CD14-positive monocyte (primary cell): Measurements from ENCODE around the gene CXCL16. TPM values are rescaled to one million over a fixed set of nuclear protein-coding genes. Genes with fewer than 3 reads are reported as not detected.

Source experiments
- DNase-seq, 3 donors: peaks; one replicate each; pipeline ENCODE4 v3.0.0-alpha.2; 2011 to 2022
- H2AFZ ChIP-seq: 2 replicates; pipeline ENCODE4 v1.6.0; 2012; ENCODE audit warnings: mild to moderate bottlenecking, low read depth, low read length, inconsistent platforms; ENCODE audit not compliant: insufficient read depth, poor library complexity, severe bottlenecking
- H3K27ac ChIP-seq, 2 donors: 1 replicate in 1 of 2; 2 replicates in 1 of 2; pipeline ENCODE4 v1.5.1; 2012 to 2013; ENCODE audit warnings: low read length in 2 of 2, control low read depth in 1 of 2, inconsistent platforms in 1 of 2, low read depth in 1 of 2, mild to moderate bottlenecking in 1 of 2
- H3K27me3 ChIP-seq, 2 donors: one replicate each; pipeline versions ENCODE4 v1.6.0 to v1.6.1; 2011 to 2013; ENCODE audit warnings: low read length in 2 of 2; ENCODE audit not compliant: control insufficient read depth in 2 of 2, insufficient read depth in 2 of 2
- H3K36me3 ChIP-seq, 2 donors: replicated peaks in 1 of 2; 1 replicate in 1 of 2; 2 replicates in 1 of 2; pipeline versions ENCODE4 v1.5.1 to v1.6.1; 2012 to 2013; ENCODE audit warnings: low read length in 2 of 2, control low read depth in 1 of 2, inconsistent platforms in 1 of 2, mild to moderate bottlenecking in 1 of 2; ENCODE audit not compliant: insufficient read depth in 2 of 2, control insufficient read depth in 1 of 2
- H3K4me1 ChIP-seq, 2 donors: 1 replicate in 1 of 2; 2 replicates in 1 of 2; pipeline versions ENCODE4 v1.5.1 to v1.6.1; 2012 to 2013; ENCODE audit warnings: low read length in 2 of 2, control low read depth in 1 of 2, inconsistent platforms in 1 of 2, mild to moderate bottlenecking in 1 of 2, moderate library complexity in 1 of 2; ENCODE audit not compliant: insufficient read depth in 2 of 2, control insufficient read depth in 1 of 2
- H3K4me2 ChIP-seq: replicated peaks from 2 replicates; pipeline ENCODE3; 2012; ENCODE audit warnings: low read length, moderate library complexity, mild to moderate bottlenecking; ENCODE audit not compliant: poor library complexity, severe bottlenecking; ENCODE audit errors: extremely low read depth
- H3K4me3 ChIP-seq, 3 experiments: fragments of 200-600 bp in 1 of 3; sonication (generic) in 1 of 3; replicated peaks in 1 of 3; 1 replicate in 2 of 3; 2 replicates in 1 of 3; pipeline ENCODE4 v1.5.1; 2011 to 2013; ENCODE audit warnings: low read length in 3 of 3, mild to moderate bottlenecking in 3 of 3, control low read depth in 2 of 3, low read depth in 2 of 3, inconsistent platforms in 1 of 3, moderate library complexity in 1 of 3
- H3K79me2 ChIP-seq: 2 replicates; pipeline ENCODE4 v1.6.0; 2012; ENCODE audit warnings: mild to moderate bottlenecking, control low read depth, inconsistent platforms, low read length, moderate library complexity; ENCODE audit not compliant: insufficient read depth
- H3K9ac ChIP-seq: 2 replicates; pipeline ENCODE4 v1.6.0; 2017; ENCODE audit warnings: low read length, mild to moderate bottlenecking; ENCODE audit not compliant: insufficient read depth, poor library complexity, severe bottlenecking
- H3K9me3 ChIP-seq, 2 donors: replicated peaks in 1 of 2; 1 replicate in 1 of 2; 2 replicates in 1 of 2; pipeline versions ENCODE4 v1.5.1 to v1.6.1; 2012 to 2013; ENCODE audit warnings: low read length in 2 of 2, control low read depth in 1 of 2; ENCODE audit not compliant: control insufficient read depth in 1 of 2, insufficient read depth in 1 of 2
- H4K20me1 ChIP-seq: 2 replicates; pipeline ENCODE4 v1.6.0; 2012; ENCODE audit warnings: mild to moderate bottlenecking, low read length, control low read depth, moderate library complexity; ENCODE audit not compliant: insufficient read depth
- H3K27ac Mint-ChIP-seq, 7 donors: one replicate each; pipeline ENCODE4 v1.8.0; 2020; ENCODE audit warnings: mild to moderate bottlenecking in 7 of 7, mixed read lengths in 7 of 7, moderate library complexity in 6 of 7, inconsistent platforms in 2 of 7
- H3K27me3 Mint-ChIP-seq, 3 donors: one replicate each; pipeline ENCODE4 v1.8.0; 2021 to 2022; ENCODE audit warnings: low read depth in 3 of 3, mild to moderate bottlenecking in 3 of 3, mixed read lengths in 3 of 3, moderate library complexity in 3 of 3, inconsistent platforms in 1 of 3
- H3K36me3 Mint-ChIP-seq, 2 donors: one replicate each; pipeline ENCODE4 v1.8.0; 2020; ENCODE audit warnings: mixed read lengths in 2 of 2, inconsistent platforms in 1 of 2, mild to moderate bottlenecking in 1 of 2
- H3K4me1 Mint-ChIP-seq: one replicate; pipeline ENCODE4 v1.8.0; 2020; ENCODE audit warnings: mild to moderate bottlenecking, mixed read lengths
- H3K4me3 Mint-ChIP-seq, 2 donors: one replicate each; pipeline ENCODE4 v1.8.0; 2020; ENCODE audit warnings: mild to moderate bottlenecking in 2 of 2, mixed read lengths in 2 of 2, moderate library complexity in 1 of 2
- H3K9me3 Mint-ChIP-seq, 7 donors: one replicate each; pipeline ENCODE4 v1.8.0; 2020 to 2022; ENCODE audit warnings: mixed read lengths in 7 of 7, mild to moderate bottlenecking in 6 of 7, moderate library complexity in 6 of 7, inconsistent platforms in 2 of 7
- CTCF ChIP-seq: fragments of 200-600 bp; IDR thresholded peaks from one replicate; pipeline ENCODE4 v1.8.0; 2022; ENCODE audit warnings: antibody characterized with exemption, mild to moderate bottlenecking
- WGBS: methylation state at CpG from one replicate; pipeline ENCODE4 v1.1.5; 2013; ENCODE audit warnings: missing lambda C conversion rate; ENCODE audit not compliant: insufficient coverage; 5-methylcytosine and 5-hydroxymethylcytosine counted together
- intact Hi-C, 2 donors: fragments of 100-400 bp; cut with micrococcal nuclease; formaldehyde crosslinking; loops; one replicate each; pipeline versions ENCODE4 v1.15.0 to v1.15.1; 2023
- polyA plus RNA-seq, 3 donors: library from polyadenylated mRNA; depleted of rRNA in 1 of 3; unstranded in 2 of 3; stranded (reverse) in 1 of 3; fragments of 300-500 nt in 2 of 3; fragments of >200 nt in 1 of 3; fragmentation: Illumina TruSeq in 2 of 3; gene quantifications; 1 replicate in 2 of 3; 2 replicates in 1 of 3; pipeline ENCODE4 v1.2.3, GENCODE V29; 2012 to 2021

The CXCL16 gene
- polyA plus RNA-seq, 3 donors = 68.1 to 204 (median 103) TPM

- Histone ChIP-seq H3K27ac (no peak overlapping the region), H3K9ac (no peak overlapping the region), H3K79me2 (peaks cover 64% of the 10 kb centered on the region), H3K4me2 (no peak overlapping the region), H3K36me3 (peaks cover 0 to 13% of the 10 kb centered on the region in 2 donors), H4K20me1 (no peaks in the 10 kb centered on the region), H3K27me3 (no peaks in the 10 kb centered on the region), H2AFZ (no peak overlapping the region), H3K9me3 (no peaks in the 10 kb centered on the region), H3K4me1 (peaks cover 3 to 7% of the 10 kb centered on the region in 2 donors), H3K4me3 (no peak overlapping the region)
- Mint-ChIP-seq H3K4me1 (peaks cover 10% of the 10 kb centered on the region), H3K9me3 (no peaks in the 10 kb centered on the region), H3K36me3 (peaks cover 9 to 29% of the 10 kb centered on the region in 2 donors), H3K4me3 (no peak overlapping the region), H3K27ac (peak overlapping the region in 5 of 7 donors; percentile 19 to 65 (median 45)), H3K27me3 (no peaks in the 10 kb centered on the region)
- DNase-seq = peak in 2 of 3 donors; percentile 27 to 30
- intact Hi-C loops = no loop called here
- no peak for TF ChIP-seq CTCF
- 40% methylated on average over 6 of the region's 6 CpGs for WGBS
These were observed 43.3 kb downstream of the CXCL16 start for GRCh38 chr17:4696437-4696805.

GRCh38 chr17:4693416-4693815 is 46.3 kb downstream of the CXCL16 start:
- intact Hi-C loops = no loop called here
- 83% methylated on average over 6 of the region's 9 CpGs for WGBS
- Histone ChIP-seq H2AFZ (no peak overlapping the region), H3K9me3 (no peaks in the 10 kb centered on the region), H3K36me3 (peaks cover 11 to 35% of the 10 kb centered on the region in 2 donors), H3K27ac (no peak overlapping the region), H3K9ac (no peak overlapping the region), H4K20me1 (no peaks in the 10 kb centered on the region), H3K27me3 (no peaks in the 10 kb centered on the region), H3K79me2 (peaks cover 46% of the 10 kb centered on the region), H3K4me2 (no peak overlapping the region), H3K4me1 (peaks cover 3 to 7% of the 10 kb centered on the region in 2 donors), H3K4me3 (no peak overlapping the region)
- TF ChIP-seq CTCF = no peak
- no peak overlapping the region for H3K27ac Mint-ChIP-seq
- peaks cover 31 to 52% of the 10 kb centered on the region in 2 donors for H3K36me3 Mint-ChIP-seq
- H3K9me3 Mint-ChIP-seq = no peaks in the 10 kb centered on the region
- H3K4me3 Mint-ChIP-seq = no peak overlapping the region
- H3K27me3 Mint-ChIP-seq = peaks cover 0 to 1% (median 0%) of the 10 kb centered on the region in 3 donors
- H3K4me1 Mint-ChIP-seq = peaks cover 10% of the 10 kb centered on the region
- no peak for DNase-seq
